Testis (tissue), 2 donors: ENCODE data around the gene ZNF322.

ENCODE experiments used
- CTCF ChIP-seq, 3 experiments: fragments of 450-650 bp in 2 of 3; fragments of 200-600 bp in 1 of 3; sonication (generic) in 1 of 3; IDR thresholded peaks; one replicate each; pipeline ENCODE4 v1.5.1; 2016 to 2019; ENCODE audit warnings: antibody characterized with exemption in 3 of 3, mild to moderate bottlenecking in 2 of 3, moderate library complexity in 1 of 3
- POLR2A ChIP-seq: fragments of 450-650 bp; IDR thresholded peaks from one replicate; pipeline ENCODE4 v1.6.1; 2017; ENCODE audit warnings: antibody characterized with exemption, mild to moderate bottlenecking, moderate library complexity

GRCh38 chr6:26596579-26597388 lies 62.8 kb downstream of the ZNF322 start, which contains the start of gene ABT1:
- TF ChIP-seq POLR2A = peak; percentile 47
- TF ChIP-seq CTCF (IDR thresholded peaks at IDR 0.05) = peak in 2 of 3 experiments; percentile 31 to 32
